GM23338 (cell line): Measurements from ENCODE around the gene BICDL2. TPM values are rescaled to one million over a fixed set of nuclear protein-coding genes. Genes with fewer than 3 reads are reported as not detected.

Experiments
- ATAC-seq: fragments of 200-7000 bp; cut with Tn5 transposase; 3 replicates; pipeline ENCODE4 v1.9.1; 2020
- DNase-seq: peaks from one replicate; pipeline ENCODE4 v3.0.0-alpha.2; 2015; ENCODE audit warnings: low spot score
- H2AFZ ChIP-seq: fragments of 200-600 bp; sonication (generic); 2 replicates; pipeline ENCODE4 v1.8.0; 2016; ENCODE audit warnings: antibody characterized with exemption, mild to moderate bottlenecking, moderate library complexity
- H3F3A ChIP-seq: fragments of 200-600 bp; sonication (generic); replicated peaks from 2 replicates; pipeline ENCODE4 v1.8.0; 2017; ENCODE audit warnings: antibody characterized with exemption, mixed run types, low read depth
- H3K27ac ChIP-seq: fragments of 200-600 bp; sonication (generic); 2 replicates; pipeline ENCODE4 v1.6.1; 2016; ENCODE audit warnings: low read depth
- H3K27me3 ChIP-seq: fragments of 200-600 bp; sonication (generic); 2 replicates; pipeline ENCODE4 v1.8.0; 2016; ENCODE audit warnings: mild to moderate bottlenecking, mixed run types, moderate library complexity; ENCODE audit not compliant: insufficient read depth
- H3K36me3 ChIP-seq: fragments of 200-600 bp; sonication (generic); 2 replicates; pipeline ENCODE4 v1.8.0; 2016; ENCODE audit warnings: mild to moderate bottlenecking; ENCODE audit not compliant: insufficient read depth
- H3K4me1 ChIP-seq: fragments of 200-600 bp; sonication (generic); 2 replicates; pipeline ENCODE4 v1.8.0; 2016; ENCODE audit warnings: mild to moderate bottlenecking, moderate library complexity; ENCODE audit not compliant: insufficient read depth
- H3K4me2 ChIP-seq: fragments of 200-600 bp; sonication (generic); 2 replicates; pipeline ENCODE4 v1.7.1; 2017; ENCODE audit warnings: mixed run types
- H3K4me3 ChIP-seq: fragments of 200-600 bp; sonication (generic); 2 replicates; pipeline ENCODE4 v1.6.1; 2016; ENCODE audit warnings: mixed run types
- H3K79me2 ChIP-seq: fragments of 200-600 bp; sonication (generic); replicated peaks from 2 replicates; pipeline ENCODE4 v1.8.0; 2017; ENCODE audit warnings: mild to moderate bottlenecking; ENCODE audit not compliant: insufficient read depth
- H3K9me2 ChIP-seq: fragments of 200-600 bp; sonication (generic); 2 replicates; pipeline ENCODE4 v1.8.0; 2017; ENCODE audit not compliant: insufficient read depth
- H4K20me1 ChIP-seq: fragments of 200-600 bp; sonication (generic); replicated peaks from 2 replicates; pipeline ENCODE4 v1.8.0; 2017; ENCODE audit warnings: mild to moderate bottlenecking; ENCODE audit not compliant: insufficient read depth
- H3K27ac Mint-ChIP-seq: 2 replicates; pipeline ENCODE4 v1.8.0; 2020; ENCODE audit warnings: inconsistent platforms, mild to moderate bottlenecking, moderate library complexity, mixed read lengths
- H3K27me3 Mint-ChIP-seq: 3 replicates; pipeline ENCODE4 v1.8.0; 2022; ENCODE audit warnings: low read depth, mild to moderate bottlenecking, moderate library complexity, mixed read lengths, inconsistent platforms; ENCODE audit not compliant: insufficient read depth, poor library complexity
- H3K36me3 Mint-ChIP-seq: 3 replicates; pipeline ENCODE4 v1.8.0; 2021; ENCODE audit warnings: low read depth, mild to moderate bottlenecking, inconsistent platforms, moderate library complexity, mixed read lengths
- H3K4me1 Mint-ChIP-seq: 3 replicates; pipeline ENCODE4 v1.8.0; 2020; ENCODE audit warnings: mild to moderate bottlenecking, inconsistent platforms, mixed read lengths
- H3K4me3 Mint-ChIP-seq: 3 replicates; pipeline ENCODE4 v1.8.0; 2021; ENCODE audit warnings: moderate library complexity, mild to moderate bottlenecking, inconsistent platforms, mixed read lengths
- H3K9me3 Mint-ChIP-seq: 3 replicates; pipeline ENCODE4 v1.8.0; 2020; ENCODE audit warnings: moderate library complexity, mild to moderate bottlenecking, inconsistent platforms, mixed read lengths
- CREB1 ChIP-seq: fragments of 250-450 bp; sonication (Bioruptor Pico); IDR thresholded peaks from 2 replicates; pipeline ENCODE4 v1.5.0; 2020; ENCODE audit warnings: low read depth, mild to moderate bottlenecking, moderate library complexity
- EZH2phosphoT487 ChIP-seq: fragments of 200-600 bp; sonication (generic); IDR thresholded peaks from one replicate; pipeline ENCODE4 v1.8.1; 2018; ENCODE audit warnings: antibody characterized with exemption; ENCODE audit not compliant: unreplicated experiment
- STAT1 ChIP-seq: IDR thresholded peaks from one replicate; pipeline ENCODE4 v1.6.1; 2016; ENCODE audit warnings: antibody characterized with exemption; ENCODE audit not compliant: unreplicated experiment
- polyA plus RNA-seq: library from polyadenylated mRNA; unstranded; fragments of >200 nt; fragmentation: Nextera tagmentation; extraction: Ambion mirVana; gene quantifications from 2 replicates; pipeline ENCODE4 v1.2.1, GENCODE V29; 2016
- total RNA-seq: library from RNA; depleted of rRNA; stranded (reverse); fragments of >200 nt; shearing (Covaris generic); gene quantifications from 2 replicates; pipeline ENCODE4 v1.2.3, GENCODE V29; 2014
- TF ChIP-seq, protein P1 (sequence below): IDR thresholded peaks from 2 replicates; pipeline ENCODE4 v1.6.1; 2016; ENCODE audit warnings: antibody characterized with exemption
- TF ChIP-seq, protein P2 (sequence below): IDR thresholded peaks from one replicate; pipeline ENCODE4 v1.6.1; 2018; ENCODE audit warnings: antibody characterized with exemption; ENCODE audit not compliant: unreplicated experiment
- TF ChIP-seq, protein P3 (sequence below): fragments of 250-450 bp; sonication (Bioruptor Pico); IDR thresholded peaks from 2 replicates; pipeline ENCODE4 v1.5.0; 2020; ENCODE audit warnings: mild to moderate bottlenecking, moderate library complexity
- TF ChIP-seq, protein P4 (sequence below), 2 experiments: fragments of 200-600 bp in 1 of 2; sonication (generic) in 1 of 2; conservative IDR thresholded peaks; 2 replicates each; pipeline versions ENCODE4 v1.5.1 to v1.6.1; 2016 to 2017; ENCODE audit warnings: antibody characterized with exemption in 2 of 2, low read depth in 2 of 2, mild to moderate bottlenecking in 2 of 2, moderate library complexity in 1 of 2

Gene BICDL2
- total and polyA plus RNA-seq, 2 experiments from 2014 or later = 12.7 to 18.4 TPM

DNA sequence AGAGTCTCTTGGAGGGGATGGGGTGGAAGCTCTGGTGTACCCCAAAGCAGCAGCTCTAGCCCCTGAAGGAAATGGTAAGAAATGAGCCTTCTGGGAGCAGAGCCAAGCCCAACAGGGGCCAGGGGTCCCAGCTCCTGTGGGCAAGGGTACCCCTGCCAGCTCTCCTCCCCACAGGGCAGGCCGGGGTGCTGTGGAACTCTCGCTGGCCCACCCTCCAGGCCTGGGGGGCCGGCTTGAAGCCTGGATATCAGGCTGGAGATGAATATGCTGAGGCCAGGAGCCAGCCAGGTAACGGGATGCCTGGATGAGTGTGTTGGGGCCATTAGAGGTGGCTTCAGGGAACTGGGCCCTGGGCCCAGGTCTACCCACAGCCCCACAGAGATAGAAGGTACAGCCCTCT is 36.2 kb downstream of the BICDL2 start (continued):
- TF ChIP-seq, protein P1, sequence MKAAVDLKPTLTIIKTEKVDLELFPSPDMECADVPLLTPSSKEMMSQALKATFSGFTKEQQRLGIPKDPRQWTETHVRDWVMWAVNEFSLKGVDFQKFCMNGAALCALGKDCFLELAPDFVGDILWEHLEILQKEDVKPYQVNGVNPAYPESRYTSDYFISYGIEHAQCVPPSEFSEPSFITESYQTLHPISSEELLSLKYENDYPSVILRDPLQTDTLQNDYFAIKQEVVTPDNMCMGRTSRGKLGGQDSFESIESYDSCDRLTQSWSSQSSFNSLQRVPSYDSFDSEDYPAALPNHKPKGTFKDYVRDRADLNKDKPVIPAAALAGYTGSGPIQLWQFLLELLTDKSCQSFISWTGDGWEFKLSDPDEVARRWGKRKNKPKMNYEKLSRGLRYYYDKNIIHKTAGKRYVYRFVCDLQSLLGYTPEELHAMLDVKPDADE = no peak
- TF ChIP-seq, protein P2, sequence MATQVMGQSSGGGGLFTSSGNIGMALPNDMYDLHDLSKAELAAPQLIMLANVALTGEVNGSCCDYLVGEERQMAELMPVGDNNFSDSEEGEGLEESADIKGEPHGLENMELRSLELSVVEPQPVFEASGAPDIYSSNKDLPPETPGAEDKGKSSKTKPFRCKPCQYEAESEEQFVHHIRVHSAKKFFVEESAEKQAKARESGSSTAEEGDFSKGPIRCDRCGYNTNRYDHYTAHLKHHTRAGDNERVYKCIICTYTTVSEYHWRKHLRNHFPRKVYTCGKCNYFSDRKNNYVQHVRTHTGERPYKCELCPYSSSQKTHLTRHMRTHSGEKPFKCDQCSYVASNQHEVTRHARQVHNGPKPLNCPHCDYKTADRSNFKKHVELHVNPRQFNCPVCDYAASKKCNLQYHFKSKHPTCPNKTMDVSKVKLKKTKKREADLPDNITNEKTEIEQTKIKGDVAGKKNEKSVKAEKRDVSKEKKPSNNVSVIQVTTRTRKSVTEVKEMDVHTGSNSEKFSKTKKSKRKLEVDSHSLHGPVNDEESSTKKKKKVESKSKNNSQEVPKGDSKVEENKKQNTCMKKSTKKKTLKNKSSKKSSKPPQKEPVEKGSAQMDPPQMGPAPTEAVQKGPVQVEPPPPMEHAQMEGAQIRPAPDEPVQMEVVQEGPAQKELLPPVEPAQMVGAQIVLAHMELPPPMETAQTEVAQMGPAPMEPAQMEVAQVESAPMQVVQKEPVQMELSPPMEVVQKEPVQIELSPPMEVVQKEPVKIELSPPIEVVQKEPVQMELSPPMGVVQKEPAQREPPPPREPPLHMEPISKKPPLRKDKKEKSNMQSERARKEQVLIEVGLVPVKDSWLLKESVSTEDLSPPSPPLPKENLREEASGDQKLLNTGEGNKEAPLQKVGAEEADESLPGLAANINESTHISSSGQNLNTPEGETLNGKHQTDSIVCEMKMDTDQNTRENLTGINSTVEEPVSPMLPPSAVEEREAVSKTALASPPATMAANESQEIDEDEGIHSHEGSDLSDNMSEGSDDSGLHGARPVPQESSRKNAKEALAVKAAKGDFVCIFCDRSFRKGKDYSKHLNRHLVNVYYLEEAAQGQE = no peak
- TF ChIP-seq CREB1 (CRISPR knock-in tag) (no peak), EZH2phosphoT487 (no peak)

DNA sequence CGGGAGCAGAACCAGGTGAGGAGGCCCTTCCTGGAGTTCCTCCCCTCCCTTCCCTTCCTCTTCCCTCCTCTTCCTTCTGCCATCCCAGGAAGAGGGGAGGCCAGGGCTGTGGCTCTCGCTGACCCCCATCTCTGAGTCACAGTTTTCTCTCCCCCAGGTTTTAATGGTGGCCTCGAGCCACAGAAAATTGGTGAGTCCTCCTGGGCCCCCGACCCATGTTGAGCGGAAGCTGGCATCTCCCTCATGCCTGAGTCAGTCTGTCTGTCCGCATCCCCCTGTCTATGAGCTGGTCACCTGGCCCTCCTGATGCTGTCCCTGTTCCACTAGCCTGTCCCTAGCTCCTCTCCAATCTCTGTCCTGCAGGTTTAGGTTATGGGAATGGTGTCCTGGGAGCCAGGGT is 36.8 kb downstream of the BICDL2 start:
- Histone ChIP-seq H3K9me2 (no peaks in the 10 kb centered on the region), H3K4me2 (no peak overlapping the region), H3K27ac (no peak overlapping the region), H3K4me1 (peaks cover 5% of the 10 kb centered on the region; the same call in 1 of the 2 replicates), H3K36me3 (no peaks in the 10 kb centered on the region), H2AFZ (no peak overlapping the region), H3F3A (no peaks in the 10 kb centered on the region; the same call in 1 of the 2 replicates), H3K79me2 (no peaks in the 10 kb centered on the region), H4K20me1 (no peaks in the 10 kb centered on the region), H3K4me3 (no peak overlapping the region), H3K27me3 (no peaks in the 10 kb centered on the region)
- Mint-ChIP-seq H3K27ac (no peak overlapping the region), H3K27me3 (peaks cover 3% of the 10 kb centered on the region), H3K4me3 (no peak overlapping the region; the same call in 2 of the 3 replicates), H3K36me3 (peaks cover 4% of the 10 kb centered on the region; the same call in 1 of the 3 replicates), H3K4me1 (peaks cover 12% of the 10 kb centered on the region; the same call in 2 of the 3 replicates), H3K9me3 (no peaks in the 10 kb centered on the region)
- TF ChIP-seq, protein P3, sequence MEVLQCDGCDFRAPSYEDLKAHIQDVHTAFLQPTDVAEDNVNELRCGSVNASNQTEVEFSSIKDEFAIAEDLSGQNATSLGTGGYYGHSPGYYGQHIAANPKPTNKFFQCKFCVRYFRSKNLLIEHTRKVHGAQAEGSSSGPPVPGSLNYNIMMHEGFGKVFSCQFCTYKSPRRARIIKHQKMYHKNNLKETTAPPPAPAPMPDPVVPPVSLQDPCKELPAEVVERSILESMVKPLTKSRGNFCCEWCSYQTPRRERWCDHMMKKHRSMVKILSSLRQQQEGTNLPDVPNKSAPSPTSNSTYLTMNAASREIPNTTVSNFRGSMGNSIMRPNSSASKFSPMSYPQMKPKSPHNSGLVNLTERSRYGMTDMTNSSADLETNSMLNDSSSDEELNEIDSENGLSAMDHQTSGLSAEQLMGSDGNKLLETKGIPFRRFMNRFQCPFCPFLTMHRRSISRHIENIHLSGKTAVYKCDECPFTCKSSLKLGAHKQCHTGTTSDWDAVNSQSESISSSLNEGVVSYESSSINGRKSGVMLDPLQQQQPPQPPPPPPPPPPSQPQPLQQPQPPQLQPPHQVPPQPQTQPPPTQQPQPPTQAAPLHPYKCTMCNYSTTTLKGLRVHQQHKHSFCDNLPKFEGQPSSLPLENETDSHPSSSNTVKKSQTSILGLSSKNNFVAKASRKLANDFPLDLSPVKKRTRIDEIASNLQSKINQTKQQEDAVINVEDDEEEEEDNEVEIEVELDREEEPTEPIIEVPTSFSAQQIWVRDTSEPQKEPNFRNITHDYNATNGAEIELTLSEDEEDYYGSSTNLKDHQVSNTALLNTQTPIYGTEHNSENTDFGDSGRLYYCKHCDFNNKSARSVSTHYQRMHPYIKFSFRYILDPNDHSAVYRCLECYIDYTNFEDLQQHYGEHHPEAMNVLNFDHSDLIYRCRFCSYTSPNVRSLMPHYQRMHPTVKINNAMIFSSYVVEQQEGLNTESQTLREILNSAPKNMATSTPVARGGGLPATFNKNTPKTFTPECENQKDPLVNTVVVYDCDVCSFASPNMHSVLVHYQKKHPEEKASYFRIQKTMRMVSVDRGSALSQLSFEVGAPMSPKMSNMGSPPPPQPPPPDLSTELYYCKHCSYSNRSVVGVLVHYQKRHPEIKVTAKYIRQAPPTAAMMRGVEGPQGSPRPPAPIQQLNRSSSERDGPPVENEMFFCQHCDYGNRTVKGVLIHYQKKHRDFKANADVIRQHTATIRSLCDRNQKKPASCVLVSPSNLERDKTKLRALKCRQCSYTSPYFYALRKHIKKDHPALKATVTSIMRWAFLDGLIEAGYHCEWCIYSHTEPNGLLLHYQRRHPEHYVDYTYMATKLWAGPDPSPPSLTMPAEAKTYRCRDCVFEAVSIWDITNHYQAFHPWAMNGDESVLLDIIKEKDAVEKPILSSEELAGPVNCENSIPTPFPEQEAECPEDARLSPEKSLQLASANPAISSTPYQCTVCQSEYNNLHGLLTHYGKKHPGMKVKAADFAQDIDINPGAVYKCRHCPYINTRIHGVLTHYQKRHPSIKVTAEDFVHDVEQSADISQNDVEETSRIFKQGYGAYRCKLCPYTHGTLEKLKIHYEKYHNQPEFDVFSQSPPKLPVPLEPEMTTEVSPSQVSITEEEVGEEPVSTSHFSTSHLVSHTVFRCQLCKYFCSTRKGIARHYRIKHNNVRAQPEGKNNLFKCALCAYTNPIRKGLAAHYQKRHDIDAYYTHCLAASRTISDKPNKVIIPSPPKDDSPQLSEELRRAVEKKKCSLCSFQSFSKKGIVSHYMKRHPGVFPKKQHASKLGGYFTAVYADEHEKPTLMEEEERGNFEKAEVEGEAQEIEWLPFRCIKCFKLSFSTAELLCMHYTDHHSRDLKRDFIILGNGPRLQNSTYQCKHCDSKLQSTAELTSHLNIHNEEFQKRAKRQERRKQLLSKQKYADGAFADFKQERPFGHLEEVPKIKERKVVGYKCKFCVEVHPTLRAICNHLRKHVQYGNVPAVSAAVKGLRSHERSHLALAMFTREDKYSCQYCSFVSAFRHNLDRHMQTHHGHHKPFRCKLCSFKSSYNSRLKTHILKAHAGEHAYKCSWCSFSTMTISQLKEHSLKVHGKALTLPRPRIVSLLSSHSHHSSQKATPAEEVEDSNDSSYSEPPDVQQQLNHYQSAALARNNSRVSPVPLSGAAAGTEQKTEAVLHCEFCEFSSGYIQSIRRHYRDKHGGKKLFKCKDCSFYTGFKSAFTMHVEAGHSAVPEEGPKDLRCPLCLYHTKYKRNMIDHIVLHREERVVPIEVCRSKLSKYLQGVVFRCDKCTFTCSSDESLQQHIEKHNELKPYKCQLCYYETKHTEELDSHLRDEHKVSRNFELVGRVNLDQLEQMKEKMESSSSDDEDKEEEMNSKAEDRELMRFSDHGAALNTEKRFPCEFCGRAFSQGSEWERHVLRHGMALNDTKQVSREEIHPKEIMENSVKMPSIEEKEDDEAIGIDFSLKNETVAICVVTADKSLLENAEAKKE (CRISPR knock-in tag) = no peak
- TF ChIP-seq, protein P2 = no peak
- TF ChIP-seq CREB1 (CRISPR knock-in tag) (no peak), STAT1 (no peak)
- TF ChIP-seq, protein P4, sequence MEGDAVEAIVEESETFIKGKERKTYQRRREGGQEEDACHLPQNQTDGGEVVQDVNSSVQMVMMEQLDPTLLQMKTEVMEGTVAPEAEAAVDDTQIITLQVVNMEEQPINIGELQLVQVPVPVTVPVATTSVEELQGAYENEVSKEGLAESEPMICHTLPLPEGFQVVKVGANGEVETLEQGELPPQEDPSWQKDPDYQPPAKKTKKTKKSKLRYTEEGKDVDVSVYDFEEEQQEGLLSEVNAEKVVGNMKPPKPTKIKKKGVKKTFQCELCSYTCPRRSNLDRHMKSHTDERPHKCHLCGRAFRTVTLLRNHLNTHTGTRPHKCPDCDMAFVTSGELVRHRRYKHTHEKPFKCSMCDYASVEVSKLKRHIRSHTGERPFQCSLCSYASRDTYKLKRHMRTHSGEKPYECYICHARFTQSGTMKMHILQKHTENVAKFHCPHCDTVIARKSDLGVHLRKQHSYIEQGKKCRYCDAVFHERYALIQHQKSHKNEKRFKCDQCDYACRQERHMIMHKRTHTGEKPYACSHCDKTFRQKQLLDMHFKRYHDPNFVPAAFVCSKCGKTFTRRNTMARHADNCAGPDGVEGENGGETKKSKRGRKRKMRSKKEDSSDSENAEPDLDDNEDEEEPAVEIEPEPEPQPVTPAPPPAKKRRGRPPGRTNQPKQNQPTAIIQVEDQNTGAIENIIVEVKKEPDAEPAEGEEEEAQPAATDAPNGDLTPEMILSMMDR (conservative IDR thresholded peaks at IDR 0.05; ENCODE audit: low read depth in 2 of 2) = no peak
- DNase-seq (no peak), ATAC-seq (no peak)
